ENCODE data around the gene RETREG2.

DNA sequence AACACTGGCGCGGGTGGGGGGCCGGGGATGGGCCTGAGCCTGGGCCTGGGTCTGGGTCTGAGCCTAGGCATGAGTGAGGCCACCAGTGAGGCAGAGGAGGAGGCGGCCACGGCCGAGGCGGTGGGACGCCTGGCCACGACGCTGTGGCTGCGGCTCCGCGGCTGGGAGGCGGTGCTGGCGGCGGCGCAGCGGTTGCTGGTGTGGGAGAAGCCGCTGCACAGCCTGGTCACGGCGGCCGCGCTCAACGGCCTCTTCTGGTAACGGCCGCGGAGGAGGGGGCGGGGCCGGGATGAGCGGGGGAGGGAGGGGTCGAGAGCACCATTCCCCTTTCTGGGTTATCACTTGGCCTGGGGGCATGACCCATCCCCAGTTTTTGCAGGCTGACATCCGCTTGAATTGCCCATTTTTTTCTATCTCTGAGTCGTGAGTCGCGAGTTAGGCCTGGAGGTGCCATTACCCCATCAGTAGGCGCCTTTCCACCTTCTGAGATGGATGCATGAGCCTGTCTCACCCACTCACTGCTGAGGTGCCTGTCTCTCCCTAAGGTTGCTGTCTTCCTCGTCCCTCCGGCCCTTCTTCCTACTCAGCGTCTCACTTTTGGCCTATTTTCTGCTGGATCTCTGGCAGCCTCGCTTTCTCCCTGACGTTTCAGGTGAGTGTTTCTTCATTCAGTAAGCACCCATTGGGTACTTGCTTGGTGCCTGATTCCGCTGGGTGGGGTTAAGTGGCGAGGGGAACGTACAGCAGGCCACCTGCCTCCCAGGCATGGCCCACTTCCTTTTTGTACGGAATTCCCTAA is 501 bp downstream of the RETREG2 start:
- TF ChIP-seq EZH2 (optimal IDR thresholded peaks at IDR 0.05; ENCODE audit: low read depth, low read length): no peak
- TF ChIP-seq, protein P1, sequence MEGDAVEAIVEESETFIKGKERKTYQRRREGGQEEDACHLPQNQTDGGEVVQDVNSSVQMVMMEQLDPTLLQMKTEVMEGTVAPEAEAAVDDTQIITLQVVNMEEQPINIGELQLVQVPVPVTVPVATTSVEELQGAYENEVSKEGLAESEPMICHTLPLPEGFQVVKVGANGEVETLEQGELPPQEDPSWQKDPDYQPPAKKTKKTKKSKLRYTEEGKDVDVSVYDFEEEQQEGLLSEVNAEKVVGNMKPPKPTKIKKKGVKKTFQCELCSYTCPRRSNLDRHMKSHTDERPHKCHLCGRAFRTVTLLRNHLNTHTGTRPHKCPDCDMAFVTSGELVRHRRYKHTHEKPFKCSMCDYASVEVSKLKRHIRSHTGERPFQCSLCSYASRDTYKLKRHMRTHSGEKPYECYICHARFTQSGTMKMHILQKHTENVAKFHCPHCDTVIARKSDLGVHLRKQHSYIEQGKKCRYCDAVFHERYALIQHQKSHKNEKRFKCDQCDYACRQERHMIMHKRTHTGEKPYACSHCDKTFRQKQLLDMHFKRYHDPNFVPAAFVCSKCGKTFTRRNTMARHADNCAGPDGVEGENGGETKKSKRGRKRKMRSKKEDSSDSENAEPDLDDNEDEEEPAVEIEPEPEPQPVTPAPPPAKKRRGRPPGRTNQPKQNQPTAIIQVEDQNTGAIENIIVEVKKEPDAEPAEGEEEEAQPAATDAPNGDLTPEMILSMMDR (IDR thresholded peaks at IDR 0.05; ENCODE audit: low read length): no peak

Measured in MM.1S (cell line).